Panc1 (cell line): ENCODE measurements around the gene TIA1. TPM values are rescaled to one million over a fixed set of nuclear protein-coding genes. Genes with fewer than 3 reads are reported as not detected.
"Not testable (repeated sequence)": the region's sequence is repeated elsewhere in the genome, so short reads cannot be mapped to it uniquely, and the experiment has no call there.

Source experiments
- ATAC-seq: fragments of 200-7000 bp; cut with Tn5 transposase; 2 replicates; pipeline ENCODE4 v1.9.1; 2020; ENCODE audit warnings: mild to moderate bottlenecking, moderate library complexity
- Bru-seq: library from RNA; stranded (reverse); fragments of 400-500 nt; gene quantifications from one replicate; lab custom pipeline; 2021; lab: Mats Ljungman, UMichigan
- BruChase-seq, 2 experiments: library from RNA; stranded (reverse); fragments of 400-500 nt; gene quantifications; one replicate each; lab custom pipeline; 2021; lab: Mats Ljungman, UMichigan
- BruUV-seq: library from RNA; stranded (reverse); fragments of 400-500 nt; replicated peaks from 2 replicates; lab custom pipeline; 2021; lab: Mats Ljungman, UMichigan
- CTCF ChIA-PET: fragments of 300-600 bp; sonication (Branson Sonifier 250); formaldehyde crosslinking; loops from one replicate; lab custom pipeline; 2022; ENCODE audit warnings: antibody characterized with exemption; lab: Charles Lee
- POLR2A ChIA-PET: fragments of 300-600 bp; sonication (Branson Sonifier 250); formaldehyde crosslinking; loops from one replicate; lab custom pipeline; 2022; ENCODE audit warnings: antibody characterized with exemption; lab: Charles Lee
- DNase-seq: peaks from one replicate; pipeline ENCODE4 v3.0.0-alpha.2; 2010; ENCODE audit warnings: low read depth, low spot score
- H3K27ac ChIP-seq: 2 replicates; pipeline ENCODE4 v1.5.1; 2011; ENCODE audit warnings: mild to moderate bottlenecking, low read length, inconsistent platforms
- H3K27me3 ChIP-seq: fragments of 200-500 bp; sonication (Bioruptor generic); 2 replicates; pipeline ENCODE4 v1.6.0; 2014; ENCODE audit warnings: low read length, inconsistent platforms; ENCODE audit not compliant: control insufficient read depth, insufficient read depth
- H3K36me3 ChIP-seq: fragments of 200-500 bp; sonication (Bioruptor generic); 2 replicates; pipeline ENCODE4 v1.5.1; 2014; ENCODE audit warnings: inconsistent platforms, mild to moderate bottlenecking, low read length, moderate library complexity; ENCODE audit not compliant: control insufficient read depth, insufficient read depth
- H3K4me1 ChIP-seq: 2 replicates; pipeline ENCODE4 v1.5.1; 2011; ENCODE audit warnings: inconsistent platforms, mild to moderate bottlenecking, low read length, moderate library complexity; ENCODE audit not compliant: control insufficient read depth, insufficient read depth
- H3K4me3 ChIP-seq, 2 experiments: 2 replicates each; pipeline ENCODE4 v1.5.1; 2011 to 2012; ENCODE audit warnings: low read depth in 2 of 2, low read length in 2 of 2, mild to moderate bottlenecking in 2 of 2, inconsistent platforms in 1 of 2, moderate library complexity in 1 of 2
- H3K9me3 ChIP-seq: fragments of 200-500 bp; sonication (Bioruptor generic); 2 replicates; pipeline ENCODE4 v1.5.1; 2014; ENCODE audit warnings: low read depth, mild to moderate bottlenecking, inconsistent platforms, low read length, moderate library complexity; ENCODE audit not compliant: control insufficient read depth, insufficient read depth
- POLR2AphosphoS5 ChIP-seq: IDR thresholded peaks from 2 replicates; pipeline ENCODE4 v1.6.1; 2012; ENCODE audit warnings: mild to moderate bottlenecking, low read depth, low read length, moderate library complexity
- SIN3A ChIP-seq: IDR thresholded peaks from 2 replicates; pipeline ENCODE4 v1.6.1; 2012; ENCODE audit warnings: low read depth, mild to moderate bottlenecking, low read length, moderate library complexity, borderline replicate concordance; ENCODE audit not compliant: insufficient read depth
- TCF7L2 ChIP-seq: IDR thresholded peaks from 2 replicates; pipeline ENCODE4 v1.6.1; 2011; ENCODE audit warnings: mild to moderate bottlenecking, low read depth, low read length, inconsistent platforms
- in situ Hi-C: cut with HindIII; loops from 2 replicates; pipeline ENCODE4 v1.10.0; 2016; ENCODE audit warnings: low sequenced_read_pairs, low pct_unique_long_range_greater_than_20kb
- intact Hi-C: fragments of 100-400 bp; cut with micrococcal nuclease; formaldehyde crosslinking; loops from one replicate; pipeline ENCODE4 v1.10.0; 2022; ENCODE audit not compliant: unreplicated experiment
- long read RNA-seq: library from polyadenylated mRNA; unstranded; transcript quantifications from one replicate; pipeline ENCODE4 v2.0.0, GENCODE V29; 2021; ENCODE audit not compliant: unreplicated experiment
- polyA plus RNA-seq: library from polyadenylated mRNA; unstranded; fragments of >200 nt; gene quantifications from one replicate; pipeline ENCODE4 v1.2.1, GENCODE V29; 2012; ENCODE audit warnings: missing spikeins; ENCODE audit not compliant: insufficient read length
- total RNA-seq: library from RNA; stranded (reverse); gene quantifications from one replicate; pipeline ENCODE4 v1.2.1, GENCODE V29; 2021; ENCODE audit not compliant: unreplicated experiment
- TF ChIP-seq, protein P1 (sequence below): fragments of 450-650 bp; IDR thresholded peaks from 2 replicates; pipeline ENCODE4 v1.5.1; 2017; ENCODE audit warnings: mild to moderate bottlenecking
- TF ChIP-seq, protein P2 (sequence below), 2 experiments: IDR thresholded peaks; 2 replicates each; pipeline ENCODE4 v1.6.1; 2011 to 2012; ENCODE audit warnings: low read depth in 2 of 2, control low read depth in 1 of 2, low read length in 1 of 2, mild to moderate bottlenecking in 1 of 2, moderate library complexity in 1 of 2; ENCODE audit not compliant: insufficient read depth in 1 of 2

The TIA1 gene, protein sequence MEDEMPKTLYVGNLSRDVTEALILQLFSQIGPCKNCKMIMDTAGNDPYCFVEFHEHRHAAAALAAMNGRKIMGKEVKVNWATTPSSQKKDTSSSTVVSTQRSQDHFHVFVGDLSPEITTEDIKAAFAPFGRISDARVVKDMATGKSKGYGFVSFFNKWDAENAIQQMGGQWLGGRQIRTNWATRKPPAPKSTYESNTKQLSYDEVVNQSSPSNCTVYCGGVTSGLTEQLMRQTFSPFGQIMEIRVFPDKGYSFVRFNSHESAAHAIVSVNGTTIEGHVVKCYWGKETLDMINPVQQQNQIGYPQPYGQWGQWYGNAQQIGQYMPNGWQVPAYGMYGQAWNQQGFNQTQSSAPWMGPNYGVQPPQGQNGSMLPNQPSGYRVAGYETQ
- 113 TPM for total RNA-seq
- polyA plus RNA-seq = 62.0 TPM
- percentile 94 among the genes with signal in this experiment for Bru-seq, nascent RNA
- BruChase-seq, experiment 1, labeled RNA remaining after a 2-hour chase = percentile 98 among the genes with signal in this experiment
- percentile 94 among the genes with signal in this experiment for BruChase-seq, experiment 2, labeled RNA remaining after a 6-hour chase
- long read RNA-seq, full-length matches to known transcripts = 19 of 74 reads
- long read RNA-seq, partial matches to known transcripts = 9 of 74 reads
- long read RNA-seq, other reads (novel, unspliced or antisense) = 46 of 74 reads

DNA sequence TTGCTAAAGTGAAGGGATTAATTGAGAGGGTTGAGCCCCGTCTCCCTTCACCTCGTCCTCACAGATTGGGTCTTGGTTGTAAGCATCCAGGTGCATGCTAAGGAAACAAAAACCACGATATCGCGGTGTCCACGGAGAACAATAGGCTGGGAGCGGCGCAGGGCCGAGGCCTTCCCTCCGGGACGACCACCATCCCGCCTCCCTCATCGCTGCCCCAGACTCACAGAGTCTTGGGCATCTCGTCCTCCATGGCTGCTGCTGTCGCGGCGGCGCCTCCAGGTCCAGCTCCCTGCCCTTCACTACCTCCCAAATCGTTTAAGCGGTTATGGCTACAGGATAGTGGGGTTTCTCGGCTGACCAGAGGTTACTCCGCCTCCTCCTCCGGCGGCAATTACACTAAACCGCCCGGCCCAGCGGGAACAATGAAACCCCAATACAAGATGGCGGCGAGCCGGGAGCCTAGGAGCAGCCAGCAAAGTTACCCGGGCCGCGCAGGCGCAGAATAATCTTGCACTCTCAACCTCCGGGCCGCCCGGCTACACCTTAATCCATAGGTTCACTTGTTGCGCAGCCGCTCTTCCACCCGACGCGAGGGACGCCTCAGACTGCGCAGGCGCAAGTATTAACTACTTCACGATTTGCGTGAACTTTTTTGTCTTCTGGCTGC, at the start of gene TIA1:
TSS of gene TIA1 (minus strand) at position 448 of the 667 bp plus-strand sequence. CDS start at position 250, 198 bp downstream.
- ATAC-seq (peak; percentile 99), DNase-seq (peak; percentile 96)
- peaks cover 9% of the 10 kb centered on the region; the same call in 1 of the 2 replicates for H3K4me1 ChIP-seq
- intact Hi-C loops = no loop called here
- CTCF ChIA-PET = no interaction called here
- peaks cover 10% of the 10 kb centered on the region; the same call in 1 of the 2 replicates for H3K36me3 ChIP-seq
- in situ Hi-C loops = no loop called here
- TSS peak; percentile 89 for BruUV-seq
- peak within 1 kb of the TSS; percentile 83 to 91 for H3K4me3 ChIP-seq
- TF ChIP-seq, protein P1, sequence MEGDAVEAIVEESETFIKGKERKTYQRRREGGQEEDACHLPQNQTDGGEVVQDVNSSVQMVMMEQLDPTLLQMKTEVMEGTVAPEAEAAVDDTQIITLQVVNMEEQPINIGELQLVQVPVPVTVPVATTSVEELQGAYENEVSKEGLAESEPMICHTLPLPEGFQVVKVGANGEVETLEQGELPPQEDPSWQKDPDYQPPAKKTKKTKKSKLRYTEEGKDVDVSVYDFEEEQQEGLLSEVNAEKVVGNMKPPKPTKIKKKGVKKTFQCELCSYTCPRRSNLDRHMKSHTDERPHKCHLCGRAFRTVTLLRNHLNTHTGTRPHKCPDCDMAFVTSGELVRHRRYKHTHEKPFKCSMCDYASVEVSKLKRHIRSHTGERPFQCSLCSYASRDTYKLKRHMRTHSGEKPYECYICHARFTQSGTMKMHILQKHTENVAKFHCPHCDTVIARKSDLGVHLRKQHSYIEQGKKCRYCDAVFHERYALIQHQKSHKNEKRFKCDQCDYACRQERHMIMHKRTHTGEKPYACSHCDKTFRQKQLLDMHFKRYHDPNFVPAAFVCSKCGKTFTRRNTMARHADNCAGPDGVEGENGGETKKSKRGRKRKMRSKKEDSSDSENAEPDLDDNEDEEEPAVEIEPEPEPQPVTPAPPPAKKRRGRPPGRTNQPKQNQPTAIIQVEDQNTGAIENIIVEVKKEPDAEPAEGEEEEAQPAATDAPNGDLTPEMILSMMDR = no peak
- TF ChIP-seq POLR2AphosphoS5 (peak; percentile 95), TCF7L2 (no peak), SIN3A (0 out of 2 replicates have a peak, but pooled peaks have one; percentile 70)
- TF ChIP-seq, protein P2, sequence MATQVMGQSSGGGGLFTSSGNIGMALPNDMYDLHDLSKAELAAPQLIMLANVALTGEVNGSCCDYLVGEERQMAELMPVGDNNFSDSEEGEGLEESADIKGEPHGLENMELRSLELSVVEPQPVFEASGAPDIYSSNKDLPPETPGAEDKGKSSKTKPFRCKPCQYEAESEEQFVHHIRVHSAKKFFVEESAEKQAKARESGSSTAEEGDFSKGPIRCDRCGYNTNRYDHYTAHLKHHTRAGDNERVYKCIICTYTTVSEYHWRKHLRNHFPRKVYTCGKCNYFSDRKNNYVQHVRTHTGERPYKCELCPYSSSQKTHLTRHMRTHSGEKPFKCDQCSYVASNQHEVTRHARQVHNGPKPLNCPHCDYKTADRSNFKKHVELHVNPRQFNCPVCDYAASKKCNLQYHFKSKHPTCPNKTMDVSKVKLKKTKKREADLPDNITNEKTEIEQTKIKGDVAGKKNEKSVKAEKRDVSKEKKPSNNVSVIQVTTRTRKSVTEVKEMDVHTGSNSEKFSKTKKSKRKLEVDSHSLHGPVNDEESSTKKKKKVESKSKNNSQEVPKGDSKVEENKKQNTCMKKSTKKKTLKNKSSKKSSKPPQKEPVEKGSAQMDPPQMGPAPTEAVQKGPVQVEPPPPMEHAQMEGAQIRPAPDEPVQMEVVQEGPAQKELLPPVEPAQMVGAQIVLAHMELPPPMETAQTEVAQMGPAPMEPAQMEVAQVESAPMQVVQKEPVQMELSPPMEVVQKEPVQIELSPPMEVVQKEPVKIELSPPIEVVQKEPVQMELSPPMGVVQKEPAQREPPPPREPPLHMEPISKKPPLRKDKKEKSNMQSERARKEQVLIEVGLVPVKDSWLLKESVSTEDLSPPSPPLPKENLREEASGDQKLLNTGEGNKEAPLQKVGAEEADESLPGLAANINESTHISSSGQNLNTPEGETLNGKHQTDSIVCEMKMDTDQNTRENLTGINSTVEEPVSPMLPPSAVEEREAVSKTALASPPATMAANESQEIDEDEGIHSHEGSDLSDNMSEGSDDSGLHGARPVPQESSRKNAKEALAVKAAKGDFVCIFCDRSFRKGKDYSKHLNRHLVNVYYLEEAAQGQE (IDR thresholded peaks at IDR 0.05; ENCODE audit: insufficient read depth in 1 of 2, low read depth in 2 of 2, low read length in 1 of 2) = no peak
- POLR2A ChIA-PET = interaction anchor here (0.6 kb wide), 1 partner anchor 8 kb away, joined by 9 read pairs; no protein-coding TSS in a partner anchor
- peak within 1 kb of the TSS; percentile 99 for H3K27ac ChIP-seq
- H3K9me3 ChIP-seq = no peaks in the 10 kb centered on the region
- H3K27me3 ChIP-seq = no peaks in the 10 kb centered on the region

DNA sequence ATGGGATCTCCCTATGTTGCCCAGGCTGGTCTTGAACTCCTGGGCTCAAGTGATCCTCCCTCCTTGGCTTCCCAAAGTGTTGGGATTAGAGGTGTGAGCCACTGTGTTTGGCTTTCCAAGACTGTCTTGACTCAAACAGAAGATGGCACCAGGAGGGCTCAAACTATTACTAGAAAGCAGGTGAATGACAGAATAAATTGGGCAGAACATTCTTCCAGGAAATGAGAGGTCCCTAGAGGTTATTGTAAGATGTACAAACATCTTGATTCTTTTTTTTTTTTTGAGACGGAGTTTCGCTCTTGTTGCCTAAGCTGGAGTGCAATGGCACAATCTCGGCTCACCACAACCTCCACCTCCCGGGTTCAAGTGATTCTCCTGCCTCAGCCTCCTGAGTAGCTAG, 49.4 kb upstream of the TIA1 start:
- H3K9me3 ChIP-seq, CTCF ChIA-PET, intact Hi-C loops, DNase-seq, H3K27me3 ChIP-seq, BruUV-seq, H3K4me3 ChIP-seq, H3K36me3 ChIP-seq, H3K27ac ChIP-seq, H3K4me1 ChIP-seq, in situ Hi-C loops, ATAC-seq: not testable (repeated sequence)
- POLR2A ChIA-PET = interaction anchor here (0.7 kb wide), 1 partner anchor 475 kb away, joined by 19 read pairs; no protein-coding TSS in a partner anchor
